Measurements from ENCODE around the gene VAPB.
"Not testable (repeated sequence)": the region's sequence is repeated elsewhere in the genome, so short reads cannot be mapped to it uniquely, and the experiment has no call there.

VAPB gene, protein sequence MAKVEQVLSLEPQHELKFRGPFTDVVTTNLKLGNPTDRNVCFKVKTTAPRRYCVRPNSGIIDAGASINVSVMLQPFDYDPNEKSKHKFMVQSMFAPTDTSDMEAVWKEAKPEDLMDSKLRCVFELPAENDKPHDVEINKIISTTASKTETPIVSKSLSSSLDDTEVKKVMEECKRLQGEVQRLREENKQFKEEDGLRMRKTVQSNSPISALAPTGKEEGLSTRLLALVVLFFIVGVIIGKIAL

GRCh38 chr20:58388882-58389323 lies at the start of gene VAPB:
Gene VAPB (plus strand): TSS chr20:58389229. CDS start chr20:58389460, 231 bp downstream.
- DNase-seq: peak; percentile 77 to 99

GRCh38 chr20:58339741-58340140 lies 49.3 kb upstream of the VAPB start:
- no peak for DNase-seq

DNA sequence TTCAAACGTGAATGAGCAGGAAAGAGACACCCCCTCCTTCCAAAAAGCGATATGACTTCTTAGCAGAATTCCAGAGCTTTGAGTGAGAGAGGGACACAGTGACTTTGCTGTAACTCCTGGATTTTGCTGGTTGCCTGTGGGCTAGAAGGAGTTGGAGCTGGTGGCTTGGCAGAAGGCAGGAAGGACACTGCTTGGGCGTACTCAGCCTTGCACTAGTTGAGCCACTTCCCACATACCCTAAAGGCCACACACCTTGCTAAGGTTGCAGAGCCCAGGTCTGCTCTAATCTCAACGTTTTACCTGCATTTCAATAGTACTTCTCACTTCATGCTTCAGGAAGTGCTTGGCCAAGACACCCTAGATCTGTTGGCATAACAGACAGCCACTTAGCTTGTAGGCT lies 48.9 kb upstream of the VAPB start:
- no peak for DNase-seq

- no peak for DNase-seq
These were observed 48.2 kb upstream of the VAPB start for GRCh38 chr20:58340853-58341252.

- DNase-seq: no peak
These were observed 46.7 kb upstream of the VAPB start for GRCh38 chr20:58342104-58342945.

DNA sequence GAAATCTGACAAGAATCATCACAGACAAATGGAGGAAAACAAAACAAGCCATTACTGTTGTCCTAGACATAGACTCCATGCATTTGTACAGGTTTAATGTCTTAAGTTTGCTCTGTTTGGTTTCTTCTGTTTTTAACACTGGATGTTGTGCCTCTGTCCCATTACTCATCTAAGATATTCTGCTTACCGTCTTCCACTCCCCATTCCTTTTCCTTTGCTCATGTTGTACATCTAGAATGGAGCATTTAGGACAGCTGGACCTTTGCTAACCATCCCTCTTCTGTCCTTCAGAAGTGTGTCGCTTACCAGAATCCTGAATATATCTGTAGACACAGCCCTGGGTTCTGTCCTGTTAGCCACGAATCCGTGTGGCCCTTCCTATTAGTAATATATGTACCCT lies 44.3 kb upstream of the VAPB start:
- no peak for DNase-seq

DNA sequence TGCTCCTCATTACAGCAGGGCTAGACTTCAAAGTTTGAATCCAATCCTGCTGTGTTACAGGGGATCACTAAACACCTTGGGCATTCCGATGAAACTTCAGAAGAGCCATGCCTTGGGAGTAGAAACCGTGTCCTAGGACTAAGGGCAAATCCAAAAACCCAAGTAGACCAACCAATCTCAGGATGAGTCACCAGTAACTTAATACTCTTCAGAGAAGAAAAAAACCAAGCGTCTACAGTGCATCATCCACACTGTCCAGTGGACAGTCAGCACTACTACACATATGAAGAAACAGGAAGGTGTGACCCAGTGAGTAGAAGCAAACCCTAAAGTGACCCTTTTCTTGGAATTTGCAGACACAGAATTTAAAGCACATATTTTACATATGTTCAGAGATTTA lies 39.5 kb upstream of the VAPB start:
- no peak for DNase-seq

- DNase-seq: no peak
These were observed 36.6 kb upstream of the VAPB start for GRCh38 chr20:58352468-58352867.

GRCh38 chr20:58359441-58359840 lies 29.6 kb upstream of the VAPB start:
- DNase-seq: no peak

DNA sequence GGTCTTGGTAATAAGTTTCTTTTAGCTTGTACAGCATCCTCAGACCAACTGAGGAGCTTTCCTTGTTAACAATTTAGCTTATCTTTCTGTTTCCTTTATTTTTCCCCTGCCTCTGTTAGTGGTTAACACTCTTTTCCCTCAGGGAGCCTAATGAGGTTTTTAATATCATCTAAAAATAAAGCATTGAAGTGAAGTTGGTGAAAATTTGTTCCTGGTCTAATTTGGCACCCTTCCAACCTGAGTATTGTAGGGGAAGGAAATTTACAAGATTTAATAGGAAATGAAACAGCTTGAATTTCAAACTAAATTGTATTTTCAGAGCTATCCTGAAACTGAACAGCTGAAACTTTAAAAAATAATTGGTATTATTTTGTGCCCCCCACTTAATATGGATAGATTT lies 28.1 kb upstream of the VAPB start:
- DNase-seq: no peak

DNA sequence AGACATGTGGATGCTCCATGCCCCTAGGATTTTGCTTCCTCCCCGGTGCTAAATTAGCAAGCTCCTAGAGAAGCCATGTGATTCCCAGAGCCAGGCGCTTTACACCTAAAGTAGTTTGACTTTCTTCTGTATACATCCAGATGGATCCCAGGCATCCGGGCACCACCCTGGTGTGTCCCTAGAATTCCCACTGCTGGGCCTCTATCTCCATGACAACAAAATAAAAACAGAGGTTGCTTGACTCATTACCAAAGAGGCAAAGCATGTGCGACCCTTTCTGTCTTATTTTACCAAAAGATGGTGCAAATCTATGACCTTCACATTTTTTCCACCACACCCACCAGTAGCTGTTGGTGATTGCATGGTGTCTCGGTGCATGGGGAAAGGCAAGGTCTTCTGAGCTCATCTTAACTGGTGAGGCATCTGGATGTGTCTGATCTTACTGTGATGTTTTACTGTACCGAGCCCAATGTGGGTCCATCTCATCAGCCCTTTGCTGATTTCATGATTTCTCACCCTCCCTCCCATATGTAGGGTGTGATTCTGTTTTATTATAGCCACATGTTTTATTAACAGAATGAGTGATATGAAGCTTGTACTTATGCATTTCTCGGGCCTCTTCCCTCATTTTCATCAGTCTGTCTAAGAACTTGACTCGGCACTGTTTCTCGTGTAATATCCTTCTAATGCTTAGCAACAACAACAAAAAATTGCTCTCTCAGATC lies 27.4 kb upstream of the VAPB start:
- DNase-seq: no peak

DNA sequence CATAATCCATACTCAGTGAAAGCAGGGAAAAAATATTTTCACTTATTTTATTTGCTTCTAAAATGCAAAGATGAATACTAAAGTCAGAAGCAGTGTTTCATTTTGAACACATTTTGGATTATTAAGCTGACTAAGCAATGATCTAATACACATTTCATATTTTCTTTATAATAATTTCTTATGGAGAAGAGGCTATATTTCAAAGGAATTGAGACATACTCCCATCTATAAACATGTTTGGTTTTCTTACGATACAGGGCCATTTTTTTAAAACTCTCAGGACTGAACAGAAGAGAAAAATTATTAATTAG lies 26.9 kb upstream of the VAPB start:
- DNase-seq: no peak

- DNase-seq: no peak
These were observed 26.1 kb upstream of the VAPB start for GRCh38 chr20:58362970-58363369.

GRCh38 chr20:58366866-58367265 lies 22.2 kb upstream of the VAPB start:
- no peak for DNase-seq

DNA sequence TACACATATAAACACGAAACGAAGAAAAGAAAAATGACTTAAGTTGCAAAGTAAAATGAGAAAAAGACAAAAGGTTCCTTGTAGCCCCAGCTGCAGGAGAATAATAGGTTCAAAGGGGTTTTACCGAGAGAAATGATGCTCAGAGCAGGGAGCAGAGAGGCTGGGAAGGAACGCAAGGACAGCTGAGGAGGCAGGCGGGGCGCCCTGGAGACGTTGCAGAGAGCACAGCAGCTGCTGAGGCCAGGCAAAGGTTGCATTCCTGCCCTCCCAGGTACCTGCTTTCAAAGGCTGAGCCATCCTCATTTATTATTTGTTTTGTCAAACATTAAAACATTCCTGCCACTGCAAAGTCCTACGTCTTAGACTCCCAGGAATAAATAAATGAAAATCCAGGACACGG lies 16.2 kb upstream of the VAPB start:
- peak in 1 of 2 experiments; percentile 18 for DNase-seq

GRCh38 chr20:58373296-58373695 lies 15.7 kb upstream of the VAPB start:
- not testable (repeated sequence) for DNase-seq

DNA sequence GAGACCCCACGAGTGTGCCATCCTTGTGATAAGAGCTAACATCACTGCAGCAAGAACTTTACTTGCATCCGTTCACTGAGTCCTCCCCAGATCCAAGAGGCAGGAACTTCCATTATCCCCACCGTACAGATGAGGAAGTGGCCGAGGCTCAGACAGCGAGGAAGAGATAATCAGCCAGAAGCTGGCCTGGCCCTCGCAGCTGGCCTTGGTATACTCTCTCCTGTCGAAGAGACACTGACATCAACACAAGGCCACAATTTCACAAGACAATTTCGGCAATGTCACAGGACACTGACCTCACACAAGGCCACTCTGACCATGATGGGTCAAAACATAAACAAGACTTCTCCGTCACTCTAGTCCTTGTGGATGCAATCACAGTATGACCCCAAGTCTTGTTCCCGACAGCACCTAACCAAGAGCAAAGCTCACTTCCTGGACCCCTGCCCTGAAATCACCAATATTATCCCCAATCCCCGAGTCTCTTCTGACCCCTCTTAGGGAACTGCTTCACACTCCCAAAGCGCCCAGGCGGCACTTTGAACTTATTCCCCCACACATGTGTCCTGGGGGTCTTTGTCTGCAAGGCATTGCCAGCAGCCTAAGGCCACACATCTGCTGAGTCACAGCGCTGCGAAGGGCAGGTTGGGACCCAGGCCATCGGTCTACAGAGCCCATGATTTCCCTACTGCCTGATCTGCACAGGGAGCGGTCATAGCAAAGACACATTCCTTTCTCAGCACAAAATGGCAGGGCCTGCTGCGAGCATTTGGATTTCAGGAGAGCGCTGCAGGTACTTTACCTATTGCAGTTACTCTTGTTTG lies 14.8 kb upstream of the VAPB start:
- no peak for DNase-seq

GRCh38 chr20:58374906-58375758 lies 13.9 kb upstream of the VAPB start:
- no peak for DNase-seq

DNA sequence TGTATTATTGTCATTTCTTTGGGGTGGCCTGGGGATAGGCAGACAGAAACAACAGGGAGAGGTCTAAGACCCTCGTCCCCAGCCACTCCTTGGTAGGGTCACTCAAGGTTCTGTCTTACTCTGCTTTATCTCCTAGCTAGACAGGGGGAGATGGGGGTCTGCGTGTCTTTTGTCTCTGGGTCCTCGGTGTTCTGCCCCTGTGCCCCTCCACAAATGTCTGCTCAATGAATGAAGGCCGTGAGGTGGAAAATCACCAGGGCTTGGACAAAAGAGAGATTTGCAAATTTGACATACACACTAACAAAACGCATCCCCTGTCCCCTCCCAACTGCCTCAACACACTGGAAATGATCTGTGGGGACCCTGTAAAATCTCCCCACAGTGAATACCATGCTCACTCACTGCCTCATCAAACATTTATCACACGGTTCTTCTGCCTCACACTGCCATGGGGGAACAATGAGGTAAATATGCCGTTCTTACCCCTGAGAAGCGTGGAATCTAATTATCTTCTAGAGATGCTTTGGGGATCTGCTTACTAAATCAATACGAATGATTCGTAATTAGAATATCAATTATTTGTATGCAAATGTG lies 13.2 kb upstream of the VAPB start:
- no peak for DNase-seq

GRCh38 chr20:58377017-58377416 lies 12.0 kb upstream of the VAPB start:
- DNase-seq: no peak

- DNase-seq: no peak
These were observed 11.1 kb upstream of the VAPB start for GRCh38 chr20:58377766-58378401.
